GM21447 (cell line): ENCODE data around the gene TBC1D14.
"Not testable (repeated sequence)": the region's sequence is repeated elsewhere in the genome, so short reads cannot be mapped to it uniquely, and the experiment has no call there.

Experiments
- ATAC-seq: cut with Tn5 transposase; IDR thresholded peaks from one replicate; pipeline ENCODE4 v1.9.1; 2021; ENCODE audit not compliant: unreplicated experiment

The TBC1D14 gene

GRCh38 chr4:6889736-6890324, 19.8 kb upstream of the TBC1D14 start:
- no peak for ATAC-seq

- ATAC-seq = no peak
These were observed 19.3 kb upstream of the TBC1D14 start for GRCh38 chr4:6890358-6890757.

GRCh38 chr4:6890971-6891370, 18.7 kb upstream of the TBC1D14 start:
- not testable (repeated sequence) for ATAC-seq

GRCh38 chr4:6891436-6892170, 18.0 kb upstream of the TBC1D14 start:
- peak; percentile 21 for ATAC-seq

GRCh38 chr4:6892190-6892908, 17.3 kb upstream of the TBC1D14 start:
- ATAC-seq = peak; percentile 83

- no peak for ATAC-seq
These were observed 16.8 kb upstream of the TBC1D14 start for GRCh38 chr4:6892909-6893202.

- no peak for ATAC-seq
These were observed 16.1 kb upstream of the TBC1D14 start for GRCh38 chr4:6893449-6894085.

- no peak for ATAC-seq
These were observed 15.5 kb upstream of the TBC1D14 start for GRCh38 chr4:6894086-6894478.

GRCh38 chr4:6894528-6895498, 14.8 kb upstream of the TBC1D14 start:
- no peak for ATAC-seq

- ATAC-seq = no peak
These were observed 13.6 kb upstream of the TBC1D14 start for GRCh38 chr4:6896035-6896434.

GRCh38 chr4:6898763-6899162, 10.9 kb upstream of the TBC1D14 start:
- no peak for ATAC-seq

- no peak for ATAC-seq
These were observed 9.3 kb upstream of the TBC1D14 start for GRCh38 chr4:6900181-6900812.

GRCh38 chr4:6900956-6901355, 8.7 kb upstream of the TBC1D14 start:
- no peak for ATAC-seq

- no peak for ATAC-seq
These were observed 7.8 kb upstream of the TBC1D14 start for GRCh38 chr4:6901669-6902317.

- no peak for ATAC-seq
These were observed 7.1 kb upstream of the TBC1D14 start for GRCh38 chr4:6902318-6903042.

- no peak for ATAC-seq
These were observed 3.8 kb upstream of the TBC1D14 start for GRCh38 chr4:6905516-6906445.

- ATAC-seq = not testable (repeated sequence)
These were observed 3.1 kb upstream of the TBC1D14 start for GRCh38 chr4:6906486-6906885.

GRCh38 chr4:6907658-6908191, 1.9 kb upstream of the TBC1D14 start:
- no peak for ATAC-seq
